HG03135 (cell line): ENCODE measurements around the gene MAG.
A peak's percentile ranks its signal among the peaks of the same experiment; 100 is the strongest.

ENCODE experiments used
- ATAC-seq: cut with Tn5 transposase; IDR thresholded peaks from one replicate; pipeline ENCODE4 v1.9.1; 2021; ENCODE audit warnings: mild to moderate bottlenecking, moderate library complexity; ENCODE audit not compliant: unreplicated experiment

MAG gene

GRCh38 chr19:35264268-35265125 is 27.5 kb upstream of the MAG start:
- ATAC-seq = no peak

- ATAC-seq = no peak
Measured at GRCh38 chr19:35265126-35265899, 26.6 kb upstream of the MAG start.

GRCh38 chr19:35265900-35266519 is 26.0 kb upstream of the MAG start:
- no peak for ATAC-seq

- no peak for ATAC-seq
Measured at GRCh38 chr19:35266520-35267352, 25.2 kb upstream of the MAG start.

- no peak for ATAC-seq
Measured at GRCh38 chr19:35267353-35267817, 24.6 kb upstream of the MAG start.

- ATAC-seq = peak; percentile 38
Measured at GRCh38 chr19:35267818-35268535, 24.0 kb upstream of the MAG start.

GRCh38 chr19:35268536-35269437 is 23.2 kb upstream of the MAG start, which contains the start of gene USF2:
USF2 (plus strand) TSS chr19:35268962; CDS start chr19:35269102, 140 bp downstream.
- peak; percentile 28 for ATAC-seq

- peak; percentile 46 for ATAC-seq
Measured at GRCh38 chr19:35269438-35270117, 22.4 kb upstream of the MAG start.

DNA sequence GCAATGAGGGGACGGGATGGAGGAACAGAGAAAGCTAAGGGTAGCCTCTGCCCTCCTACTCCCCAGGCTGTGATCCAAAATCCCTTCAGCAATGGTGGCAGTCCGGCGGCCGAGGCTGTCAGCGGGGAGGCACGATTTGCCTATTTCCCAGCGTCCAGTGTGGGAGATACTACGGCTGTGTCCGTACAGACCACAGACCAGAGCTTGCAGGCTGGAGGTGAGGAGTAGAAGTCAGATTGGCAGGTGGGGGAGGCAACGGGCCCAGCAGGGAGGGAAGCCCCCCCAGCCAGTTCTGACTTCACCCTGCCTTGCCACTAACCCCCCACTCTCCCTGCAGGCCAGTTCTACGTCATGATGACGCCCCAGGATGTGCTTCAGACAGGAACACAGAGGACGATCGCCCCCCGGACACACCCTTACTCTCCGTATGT is 21.6 kb upstream of the MAG start:
- ATAC-seq = no peak

- ATAC-seq = no peak
Measured at GRCh38 chr19:35271546-35271945, 20.4 kb upstream of the MAG start.

- no peak for ATAC-seq
Measured at GRCh38 chr19:35272122-35272719, 19.7 kb upstream of the MAG start.

DNA sequence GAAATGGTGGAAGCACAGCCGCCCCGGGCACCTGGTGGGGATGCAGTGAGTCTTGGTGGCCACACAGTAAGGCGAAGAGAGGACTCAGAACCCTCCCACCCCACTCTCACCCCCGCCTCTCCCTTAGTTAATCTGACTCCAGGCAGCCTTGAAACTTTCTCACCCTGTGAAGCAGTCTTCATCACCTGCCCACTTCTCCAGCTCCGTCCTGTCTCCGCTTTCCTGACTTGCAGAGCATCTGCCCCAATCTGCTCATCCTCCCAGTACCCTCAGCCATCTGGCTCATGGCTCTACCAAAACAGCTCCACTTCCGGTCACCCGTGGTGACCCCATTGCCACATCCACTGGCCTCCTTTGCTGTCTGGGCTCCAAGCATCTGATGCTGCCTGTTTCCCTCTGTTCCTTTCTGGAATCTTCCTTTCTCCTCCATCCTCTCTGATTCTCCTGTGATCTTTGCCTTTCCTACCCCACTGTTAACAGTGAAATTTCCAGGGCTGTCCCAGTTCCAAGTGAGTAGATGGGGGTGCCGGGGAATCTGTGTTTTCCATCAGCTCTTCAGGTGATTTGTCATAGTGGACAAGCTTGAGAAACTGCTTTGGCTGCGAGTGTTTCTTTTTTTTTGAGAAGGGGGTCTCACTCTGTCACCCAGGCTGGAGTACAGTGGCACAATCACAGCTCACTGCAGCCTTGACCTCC is 18.9 kb upstream of the MAG start:
- no peak for ATAC-seq

GRCh38 chr19:35273686-35274259 is 18.2 kb upstream of the MAG start:
- ATAC-seq = no peak

- no peak for ATAC-seq
Measured at GRCh38 chr19:35274323-35274722, 17.6 kb upstream of the MAG start.

DNA sequence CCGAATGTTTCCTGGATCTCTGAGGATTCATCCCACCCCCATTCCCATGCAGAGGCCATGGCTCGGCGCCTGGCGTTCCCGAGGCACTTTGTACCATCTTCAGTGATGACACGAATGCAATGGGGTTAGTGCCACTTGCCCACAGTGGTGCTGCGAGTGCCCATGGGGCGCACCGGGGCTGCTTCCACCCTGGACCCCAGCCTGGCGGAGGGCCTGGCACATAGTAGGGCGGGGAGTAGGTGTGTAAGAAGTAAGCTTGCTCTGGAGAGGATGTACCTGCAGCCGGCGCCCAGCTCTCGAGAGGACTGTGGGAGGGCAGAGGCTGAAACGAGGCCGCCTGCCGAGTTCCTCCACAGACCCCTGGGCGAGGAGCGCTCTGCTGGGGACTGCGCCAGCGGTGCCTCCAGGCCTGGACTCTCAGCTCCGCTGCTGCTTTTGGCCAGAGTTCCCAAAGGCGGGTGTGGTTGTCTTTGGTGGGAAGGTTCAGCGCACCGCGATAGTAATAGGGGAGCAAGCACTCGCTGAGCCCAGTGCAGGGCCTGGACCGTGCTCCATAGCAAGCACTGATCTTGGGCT is 15.2 kb upstream of the MAG start:
- ATAC-seq = no peak

DNA sequence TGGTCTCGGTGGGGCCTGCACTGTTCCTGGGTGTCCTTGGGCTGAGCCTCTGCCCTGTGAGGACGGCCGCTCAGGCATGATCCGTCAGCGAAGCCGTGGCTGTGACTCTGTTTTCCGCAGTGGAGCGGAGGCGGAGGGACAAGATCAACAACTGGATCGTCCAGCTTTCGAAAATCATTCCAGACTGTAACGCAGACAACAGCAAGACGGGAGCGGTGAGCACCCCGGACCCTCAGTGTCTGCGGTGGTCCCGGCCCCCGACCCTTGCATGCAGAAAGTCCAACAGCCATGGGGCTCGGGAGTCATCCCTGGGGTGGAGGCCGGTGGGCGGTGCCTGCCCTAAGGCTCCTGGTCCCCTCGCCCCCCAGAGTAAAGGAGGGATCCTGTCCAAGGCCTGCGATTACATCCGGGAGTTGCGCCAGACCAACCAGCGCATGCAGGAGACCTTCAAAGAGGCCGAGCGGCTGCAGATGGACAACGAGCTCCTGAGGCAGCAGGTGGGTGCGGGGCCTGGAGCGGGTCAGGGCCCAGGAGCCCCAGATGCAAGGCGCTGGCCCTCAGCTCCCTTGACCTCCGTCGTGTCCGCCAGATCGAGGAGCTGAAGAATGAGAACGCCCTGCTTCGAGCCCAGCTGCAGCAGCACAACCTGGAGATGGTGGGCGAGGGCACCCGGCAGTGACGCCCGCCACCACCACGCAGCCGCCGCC is 13.2 kb upstream of the MAG start:
- no peak for ATAC-seq
